Activated T-cell treated with anti-CD3 and anti-CD28 coated beads, Interleukin-2, amount 50 U/mL, for 24 hours (primary cell): ENCODE measurements around the gene IER3.
"Not testable (repeated sequence)": the region's sequence is repeated elsewhere in the genome, so short reads cannot be mapped to it uniquely, and the experiment has no call there.

Source experiments
- DNase-seq: peaks from one replicate; pipeline ENCODE4 v3.0.0-alpha.2; 2020
- H3K27ac Mint-ChIP-seq: 2 replicates; pipeline ENCODE4 v1.8.0; 2020; ENCODE audit warnings: mild to moderate bottlenecking, mixed read lengths
- H3K27me3 Mint-ChIP-seq: 2 replicates; pipeline ENCODE4 v1.8.0; 2020; ENCODE audit warnings: mixed read lengths
- H3K36me3 Mint-ChIP-seq: 2 replicates; pipeline ENCODE4 v1.8.0; 2020; ENCODE audit warnings: low read depth, mixed read lengths
- H3K4me1 Mint-ChIP-seq: 2 replicates; pipeline ENCODE4 v1.8.0; 2020; ENCODE audit warnings: low read depth, mixed read lengths
- H3K4me3 Mint-ChIP-seq: 2 replicates; pipeline ENCODE4 v1.8.0; 2020; ENCODE audit warnings: mild to moderate bottlenecking, moderate library complexity, mixed read lengths
- H3K9me3 Mint-ChIP-seq: 2 replicates; pipeline ENCODE4 v1.8.0; 2020; ENCODE audit warnings: mixed read lengths

Gene IER3

GRCh38 chr6:30763155-30763617 is 18.8 kb upstream of the IER3 start:
- H3K27me3 Mint-ChIP-seq, result no peaks in the 10 kb centered on the region
- no peaks in the 10 kb centered on the region for H3K36me3 Mint-ChIP-seq
- H3K4me1 Mint-ChIP-seq, result peaks cover 75% of the 10 kb centered on the region
- H3K27ac Mint-ChIP-seq, result peak overlapping the region; percentile 89
- H3K9me3 Mint-ChIP-seq, result peaks cover 2% of the 10 kb centered on the region
- DNase-seq, result no peak
- no peak overlapping the region for H3K4me3 Mint-ChIP-seq

GRCh38 chr6:30761791-30762429 is 17.6 kb upstream of the IER3 start:
- Mint-ChIP-seq H3K4me1 (peaks cover 69% of the 10 kb centered on the region), H3K27ac (peak overlapping the region; percentile 6), H3K27me3 (no peaks in the 10 kb centered on the region)

GRCh38 chr6:30760549-30760948 is 16.2 kb upstream of the IER3 start:
- Mint-ChIP-seq H3K9me3 (no peaks in the 10 kb centered on the region), H3K27ac (no peak overlapping the region), H3K4me1 (peaks cover 59% of the 10 kb centered on the region), H3K4me3 (no peak overlapping the region), H3K36me3 (no peaks in the 10 kb centered on the region), H3K27me3 (no peaks in the 10 kb centered on the region)
- no peak for DNase-seq

More at GRCh38 chr6:30761791-30762429, 17.6 kb upstream of the IER3 start:
- H3K4me3 Mint-ChIP-seq, result no peak overlapping the region
- DNase-seq, result no peak
- H3K36me3 Mint-ChIP-seq, result no peaks in the 10 kb centered on the region
- peaks cover 2% of the 10 kb centered on the region for H3K9me3 Mint-ChIP-seq

- no peaks in the 10 kb centered on the region for H3K27me3 Mint-ChIP-seq
- DNase-seq, result no peak
- H3K4me3 Mint-ChIP-seq, result no peak overlapping the region
- peaks cover 56% of the 10 kb centered on the region for H3K4me1 Mint-ChIP-seq
- no peaks in the 10 kb centered on the region for H3K36me3 Mint-ChIP-seq
- no peaks in the 10 kb centered on the region for H3K9me3 Mint-ChIP-seq
- H3K27ac Mint-ChIP-seq, result no peak overlapping the region
These were observed 15.4 kb upstream of the IER3 start for GRCh38 chr6:30759575-30760239.

- H3K9me3 Mint-ChIP-seq, result no peaks in the 10 kb centered on the region
- H3K27ac Mint-ChIP-seq, result no peak overlapping the region
- H3K27me3 Mint-ChIP-seq, result no peaks in the 10 kb centered on the region
- peaks cover 50% of the 10 kb centered on the region for H3K4me1 Mint-ChIP-seq
- no peaks in the 10 kb centered on the region for H3K36me3 Mint-ChIP-seq
- H3K4me3 Mint-ChIP-seq, result no peak overlapping the region
- no peak for DNase-seq
These were observed 13.0 kb upstream of the IER3 start for GRCh38 chr6:30757261-30757904.

- not testable (repeated sequence) for H3K36me3 Mint-ChIP-seq
These were observed 12.2 kb upstream of the IER3 start for GRCh38 chr6:30756405-30757003.

GRCh38 chr6:30754631-30755030 is 10.3 kb upstream of the IER3 start:
- Mint-ChIP-seq H3K4me3 (no peak overlapping the region), H3K9me3 (no peaks in the 10 kb centered on the region), H3K27me3 (no peaks in the 10 kb centered on the region), H3K4me1 (peaks cover 43% of the 10 kb centered on the region), H3K27ac (no peak overlapping the region), H3K36me3 (no peaks in the 10 kb centered on the region)
- DNase-seq, result no peak

More at GRCh38 chr6:30756405-30757003, 12.2 kb upstream of the IER3 start:
- not testable (repeated sequence) for H3K9me3 Mint-ChIP-seq, DNase-seq, H3K27me3 Mint-ChIP-seq, H3K4me3 Mint-ChIP-seq, H3K27ac Mint-ChIP-seq
- peaks cover 48% of the 10 kb centered on the region for H3K4me1 Mint-ChIP-seq

GRCh38 chr6:30752157-30752927 is 8.0 kb upstream of the IER3 start:
- H3K4me3 Mint-ChIP-seq, result no peak overlapping the region
- H3K27ac Mint-ChIP-seq, result peak overlapping the region; percentile 18
- no peaks in the 10 kb centered on the region for H3K9me3 Mint-ChIP-seq
- H3K36me3 Mint-ChIP-seq, result no peaks in the 10 kb centered on the region
- peaks cover 48% of the 10 kb centered on the region for H3K4me1 Mint-ChIP-seq
- DNase-seq, result no peak
- no peaks in the 10 kb centered on the region for H3K27me3 Mint-ChIP-seq

- Mint-ChIP-seq H3K4me3 (no peak overlapping the region), H3K36me3 (no peaks in the 10 kb centered on the region), H3K9me3 (no peaks in the 10 kb centered on the region), H3K27me3 (no peaks in the 10 kb centered on the region), H3K4me1 (peaks cover 63% of the 10 kb centered on the region), H3K27ac (no peak overlapping the region)
- no peak for DNase-seq
These were observed 6.0 kb upstream of the IER3 start for GRCh38 chr6:30750379-30750668.

GRCh38 chr6:30749554-30750378 is 5.4 kb upstream of the IER3 start:
- peaks cover 68% of the 10 kb centered on the region for H3K4me1 Mint-ChIP-seq
- no peaks in the 10 kb centered on the region for H3K9me3 Mint-ChIP-seq
- H3K4me3 Mint-ChIP-seq, result no peak overlapping the region
- no peaks in the 10 kb centered on the region for H3K36me3 Mint-ChIP-seq
- no peaks in the 10 kb centered on the region for H3K27me3 Mint-ChIP-seq
- no peak overlapping the region for H3K27ac Mint-ChIP-seq
- DNase-seq, result no peak

- peaks cover 6% of the 10 kb centered on the region for H3K36me3 Mint-ChIP-seq
- no peaks in the 10 kb centered on the region for H3K27me3 Mint-ChIP-seq
- no peak overlapping the region for H3K27ac Mint-ChIP-seq
- no peak overlapping the region for H3K4me3 Mint-ChIP-seq
- H3K4me1 Mint-ChIP-seq, result peaks cover 66% of the 10 kb centered on the region
- no peak for DNase-seq
- no peaks in the 10 kb centered on the region for H3K9me3 Mint-ChIP-seq
These were observed 4.6 kb upstream of the IER3 start for GRCh38 chr6:30748851-30749540.

GRCh38 chr6:30747902-30748769 is 3.8 kb upstream of the IER3 start:
- Mint-ChIP-seq H3K27me3 (no peaks in the 10 kb centered on the region), H3K36me3 (peaks cover 14% of the 10 kb centered on the region), H3K4me1 (peaks cover 66% of the 10 kb centered on the region), H3K4me3 (no peak overlapping the region), H3K27ac (peak overlapping the region; percentile 42), H3K9me3 (no peaks in the 10 kb centered on the region)
- no peak for DNase-seq

GRCh38 chr6:30747300-30747687 is 2.9 kb upstream of the IER3 start:
- no peak for DNase-seq
- no peaks in the 10 kb centered on the region for H3K27me3 Mint-ChIP-seq
- peaks cover 19% of the 10 kb centered on the region for H3K36me3 Mint-ChIP-seq
- H3K9me3 Mint-ChIP-seq, result no peaks in the 10 kb centered on the region
- no peak overlapping the region for H3K4me3 Mint-ChIP-seq
- peaks cover 60% of the 10 kb centered on the region for H3K4me1 Mint-ChIP-seq
- H3K27ac Mint-ChIP-seq, result peak overlapping the region; percentile 42
